ENCODE measurements around the gene STK33. TPM values are rescaled to one million over a fixed set of nuclear protein-coding genes. Genes with fewer than 3 reads are reported as not detected.

The STK33 gene
- total RNA-seq, 1 experiment from 2014 or later = 10.9 TPM

DNA sequence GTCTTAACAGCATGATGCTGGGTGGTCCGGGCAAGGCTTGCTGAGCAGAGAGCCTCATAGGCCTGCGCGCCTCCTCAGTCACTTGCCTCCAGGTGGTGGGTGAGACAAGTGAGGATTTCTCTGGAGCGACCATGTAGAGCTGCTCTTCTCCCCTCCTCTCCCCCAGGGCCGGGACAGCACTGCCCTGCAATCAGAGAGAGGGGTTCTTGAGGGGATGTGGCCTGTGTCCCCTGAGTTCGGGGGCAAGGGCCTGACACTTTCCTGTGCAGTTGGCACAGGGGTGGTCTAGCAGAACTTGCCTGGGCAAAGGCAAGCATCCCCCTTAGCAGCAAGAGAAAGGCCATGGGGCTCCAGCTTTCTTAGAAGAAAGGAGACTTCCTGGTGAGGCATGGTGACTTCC is 234.5 kb downstream of the STK33 start:
- Histone ChIP-seq H3K27ac (ENCODE audit: low read depth, low read length) (no peak overlapping the region), H3K79me2 (ENCODE audit: insufficient read depth, low read length) (no peaks in the 10 kb centered on the region), H3K9ac (ENCODE audit: low read length) (no peak overlapping the region), H3K4me1 (ENCODE audit: control insufficient read depth in 1 of 2, insufficient read depth in 2 of 2, low read length in 2 of 2) (no peaks in the 10 kb centered on the region), H4K20me1 (ENCODE audit: insufficient read depth) (no peaks in the 10 kb centered on the region), H3K4me2 (ENCODE audit: low read length) (no peak overlapping the region), H3K36me3 (ENCODE audit: control insufficient read depth in 1 of 2, insufficient read depth in 2 of 2, low read length in 2 of 2) (no peaks in the 10 kb centered on the region), H2AFZ (ENCODE audit: low read depth, low read length, poor library complexity, severe bottlenecking) (no peak overlapping the region), H3K9me2 (ENCODE audit: insufficient read depth) (no peaks in the 10 kb centered on the region), H3K9me3 (ENCODE audit: control insufficient read depth in 1 of 2, insufficient read depth in 1 of 2, low read depth in 1 of 2, low read length in 2 of 2) (no peaks in the 10 kb centered on the region), H3K4me3 (replicated peaks in 1 of 2; ENCODE audit: low read depth in 1 of 2, low read length in 2 of 2) (no peak overlapping the region), H3K27me3 (ENCODE audit: insufficient read depth, low read length) (no peaks in the 10 kb centered on the region)
- intact Hi-C loops (cut with micrococcal nuclease) = no loop called here
- ChIA-PET CTCF (no interaction called here), POLR2A (no interaction called here), RAD21 (ENCODE audit: low non-redundant PET in 1 of 2, low total read pairs in 2 of 2, uncharacterized antibody in 2 of 2, unreplicated experiment in 2 of 2) (no interaction called here)
- BruUV-seq (replicated peaks) = no TSS peak
- ATAC-seq (no peak), DNase-seq (ENCODE audit: low read depth, low spot score) (no peak)
- TF ChIP-seq CEBPB (IDR thresholded peaks at IDR 0.05; ENCODE audit: low read depth) = no peak
- TF ChIP-seq, protein P1, sequence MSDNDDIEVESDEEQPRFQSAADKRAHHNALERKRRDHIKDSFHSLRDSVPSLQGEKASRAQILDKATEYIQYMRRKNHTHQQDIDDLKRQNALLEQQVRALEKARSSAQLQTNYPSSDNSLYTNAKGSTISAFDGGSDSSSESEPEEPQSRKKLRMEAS (IDR thresholded peaks at IDR 0.05) = no peak

GRCh38 chr11:8357891-8358566 is 236.0 kb downstream of the STK33 start:
- ATAC-seq (no peak), DNase-seq (ENCODE audit: low read depth, low spot score) (no peak)
- no peaks in the 10 kb centered on the region for H3K9me2 ChIP-seq (ENCODE audit: insufficient read depth)
- intact Hi-C loops (cut with micrococcal nuclease) = no loop called here
- H3K9me3 ChIP-seq (ENCODE audit: control insufficient read depth in 1 of 2, insufficient read depth in 1 of 2, low read depth in 1 of 2, low read length in 2 of 2) = no peaks in the 10 kb centered on the region
- no peaks in the 10 kb centered on the region for H3K36me3 ChIP-seq (ENCODE audit: control insufficient read depth in 1 of 2, insufficient read depth in 2 of 2, low read length in 2 of 2)
- no peak overlapping the region for H3K4me2 ChIP-seq (ENCODE audit: low read length)
- CTCF ChIA-PET = no interaction called here
- TF ChIP-seq CEBPB (IDR thresholded peaks at IDR 0.05; ENCODE audit: low read depth) = no peak
- TF ChIP-seq SP1 (IDR thresholded peaks at IDR 0.05; ENCODE audit: low read depth) = no peak
- no peak for TF ChIP-seq POLR2AphosphoS5 (IDR thresholded peaks at IDR 0.05; ENCODE audit: low read depth, low read length)
- TF ChIP-seq ATF3 (IDR thresholded peaks at IDR 0.05) = no peak
- no peak for TF ChIP-seq EGR1 (IDR thresholded peaks at IDR 0.05; ENCODE audit: low read depth)
- TF ChIP-seq EZH2 (IDR thresholded peaks at IDR 0.05) = no peak
- TF ChIP-seq, protein P2, sequence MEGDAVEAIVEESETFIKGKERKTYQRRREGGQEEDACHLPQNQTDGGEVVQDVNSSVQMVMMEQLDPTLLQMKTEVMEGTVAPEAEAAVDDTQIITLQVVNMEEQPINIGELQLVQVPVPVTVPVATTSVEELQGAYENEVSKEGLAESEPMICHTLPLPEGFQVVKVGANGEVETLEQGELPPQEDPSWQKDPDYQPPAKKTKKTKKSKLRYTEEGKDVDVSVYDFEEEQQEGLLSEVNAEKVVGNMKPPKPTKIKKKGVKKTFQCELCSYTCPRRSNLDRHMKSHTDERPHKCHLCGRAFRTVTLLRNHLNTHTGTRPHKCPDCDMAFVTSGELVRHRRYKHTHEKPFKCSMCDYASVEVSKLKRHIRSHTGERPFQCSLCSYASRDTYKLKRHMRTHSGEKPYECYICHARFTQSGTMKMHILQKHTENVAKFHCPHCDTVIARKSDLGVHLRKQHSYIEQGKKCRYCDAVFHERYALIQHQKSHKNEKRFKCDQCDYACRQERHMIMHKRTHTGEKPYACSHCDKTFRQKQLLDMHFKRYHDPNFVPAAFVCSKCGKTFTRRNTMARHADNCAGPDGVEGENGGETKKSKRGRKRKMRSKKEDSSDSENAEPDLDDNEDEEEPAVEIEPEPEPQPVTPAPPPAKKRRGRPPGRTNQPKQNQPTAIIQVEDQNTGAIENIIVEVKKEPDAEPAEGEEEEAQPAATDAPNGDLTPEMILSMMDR (IDR thresholded peaks at IDR 0.05 in 2 of 3, conservative IDR thresholded peaks at IDR 0.05 in 1 of 3; ENCODE audit: borderline replicate concordance in 1 of 3, insufficient read depth in 1 of 3, low read depth in 2 of 3, low read length in 2 of 3) = no peak
- TF ChIP-seq YY1 (IDR thresholded peaks at IDR 0.05; ENCODE audit: extremely low read depth, insufficient replicate concordance, low read depth, low read length) = no peak
- no peak for TF ChIP-seq EZH2phosphoT487 (IDR thresholded peaks at IDR 0.05; ENCODE audit: borderline replicate concordance)
- TF ChIP-seq ZFX (IDR thresholded peaks at IDR 0.05) = no peak
- TF ChIP-seq TCF7L2 (IDR thresholded peaks at IDR 0.05; ENCODE audit: borderline replicate concordance, extremely low read depth, insufficient read depth, insufficient read length) = no peak
- no peak for TF ChIP-seq ELF1 (IDR thresholded peaks at IDR 0.05; ENCODE audit: borderline replicate concordance, low read depth)
- no peak for TF ChIP-seq SRF (IDR thresholded peaks at IDR 0.05; ENCODE audit: low read depth)
- TF ChIP-seq JUND (IDR thresholded peaks at IDR 0.05) = no peak
- BruUV-seq (replicated peaks) = no TSS peak
- no peak overlapping the region for H3K9ac ChIP-seq (ENCODE audit: low read length)
- POLR2A ChIA-PET = no interaction called here
- H2AFZ ChIP-seq (ENCODE audit: low read depth, low read length, poor library complexity, severe bottlenecking) = no peak overlapping the region
- no peaks in the 10 kb centered on the region for H3K27me3 ChIP-seq (ENCODE audit: insufficient read depth, low read length)
- H3K27ac ChIP-seq (ENCODE audit: low read depth, low read length) = no peak overlapping the region
- H3K79me2 ChIP-seq (ENCODE audit: insufficient read depth, low read length) = no peaks in the 10 kb centered on the region
- no peaks in the 10 kb centered on the region for H4K20me1 ChIP-seq (ENCODE audit: insufficient read depth)
- RAD21 ChIA-PET (ENCODE audit: low non-redundant PET in 1 of 2, low total read pairs in 2 of 2, uncharacterized antibody in 2 of 2, unreplicated experiment in 2 of 2) = no interaction called here
- H3K4me3 ChIP-seq (replicated peaks in 1 of 2; ENCODE audit: low read depth in 1 of 2, low read length in 2 of 2) = no peak overlapping the region
- H3K4me1 ChIP-seq (ENCODE audit: control insufficient read depth in 1 of 2, insufficient read depth in 2 of 2, low read length in 2 of 2) = peaks cover 0 to 6% of the 10 kb centered on the region in 2 experiments; a peak in 2 of 4 replicates
